ENCODE results near the gene ATP10A.

DNA sequence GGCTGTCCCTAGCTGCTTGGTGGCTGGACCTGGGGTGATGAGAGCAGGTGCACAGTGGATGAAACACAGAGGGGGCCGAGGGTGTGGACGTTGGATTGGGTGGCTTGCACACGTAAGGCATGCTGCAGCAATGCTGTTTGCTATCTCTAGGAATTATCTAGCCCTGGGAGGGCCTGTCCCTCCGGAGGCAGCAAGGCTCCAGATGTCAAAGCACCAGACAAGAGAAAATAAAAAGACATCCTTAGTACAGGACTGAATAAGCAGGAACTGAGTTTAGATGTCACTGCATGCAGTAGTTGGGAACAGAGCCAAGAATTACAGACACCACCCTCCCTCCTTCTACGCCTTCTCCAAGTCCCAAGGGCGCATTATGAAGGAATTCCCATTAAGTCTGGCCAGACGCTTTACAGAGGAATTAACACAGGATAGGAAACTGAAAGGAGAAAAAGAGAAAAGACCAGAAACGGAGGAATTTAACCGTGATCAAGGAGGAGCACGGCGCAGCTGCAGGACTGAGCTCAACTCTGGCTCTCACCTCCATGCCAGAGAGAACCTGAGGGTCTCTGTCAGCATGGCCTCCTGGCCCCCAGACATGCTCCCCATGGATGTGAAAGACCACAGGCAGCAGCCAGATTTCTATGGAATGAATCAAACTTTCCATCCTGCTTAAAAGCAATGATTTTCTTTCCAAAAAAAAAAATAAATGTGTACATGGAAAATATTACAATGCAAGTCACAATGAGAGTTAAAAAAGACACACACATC is 13.8 kb downstream of the ATP10A start:
- TF ChIP-seq POLR2A (IDR thresholded peaks at IDR 0.05; ENCODE audit: low read length) (no peak), GATA1 (IDR thresholded peaks at IDR 0.05; ENCODE audit: low read depth, low read length) (no peak)

Data from erythroblast (primary cell).